GM12892 (cell line): ENCODE data around the gene NDST4.
A peak's percentile ranks its signal among the peaks of the same experiment; 100 is the strongest.

Source experiments
- DNase-seq: peaks from one replicate; pipeline ENCODE4 v3.0.0; 2011; ENCODE audit not compliant: insufficient read length
- FAIRE-seq: peaks from 2 replicates; lab custom pipeline; 2011; peaks lifted over from hg19 to GRCh38; lab: Jason Lieb, UNC
- POLR2A ChIP-seq: IDR thresholded peaks from 2 replicates; pipeline ENCODE4 v1.6.1; 2011; ENCODE audit warnings: low read depth, low read length, control low read depth
- POLR2AphosphoS5 ChIP-seq: IDR thresholded peaks from 2 replicates; pipeline ENCODE4 v1.6.1; 2011; ENCODE audit warnings: low read depth, low read length, control low read depth
- TAF1 ChIP-seq: IDR thresholded peaks from 2 replicates; pipeline ENCODE4 v1.6.1; 2011; ENCODE audit warnings: low read depth, mild to moderate bottlenecking, control low read depth, low read length, borderline replicate concordance

NDST4 gene

GRCh38 chr4:114811564-114812301, 301.7 kb downstream of the NDST4 start:
- FAIRE-seq = no peak
- no peak for DNase-seq
- TF ChIP-seq TAF1 (no peak), POLR2A (no peak), POLR2AphosphoS5 (no peak)

- TF ChIP-seq POLR2A (no peak), TAF1 (no peak), POLR2AphosphoS5 (no peak)
- DNase-seq (peak; percentile 14), FAIRE-seq (peak; percentile 92)
Measured at GRCh38 chr4:114807759-114808404, 305.5 kb downstream of the NDST4 start.

- no peak for DNase-seq
- TF ChIP-seq POLR2AphosphoS5 (no peak), POLR2A (no peak), TAF1 (no peak)
- FAIRE-seq = no peak
Measured at GRCh38 chr4:114807357-114807756, 306.1 kb downstream of the NDST4 start.

- TF ChIP-seq POLR2AphosphoS5 (no peak), TAF1 (no peak), POLR2A (no peak)
- FAIRE-seq = no peak
- DNase-seq = no peak
Measured at GRCh38 chr4:114791976-114792375, 321.4 kb downstream of the NDST4 start.

- no peak for DNase-seq
- TF ChIP-seq POLR2A (no peak), TAF1 (no peak), POLR2AphosphoS5 (no peak)
- no peak for FAIRE-seq
Measured at GRCh38 chr4:114785570-114785969, 327.9 kb downstream of the NDST4 start.

- DNase-seq = no peak
- no peak for FAIRE-seq
- no peak for TF ChIP-seq TAF1
- no peak for TF ChIP-seq POLR2AphosphoS5
- TF ChIP-seq POLR2A = no peak
Measured at GRCh38 chr4:114783215-114783595, 330.2 kb downstream of the NDST4 start.

- no peak for FAIRE-seq
- no peak for DNase-seq
- TF ChIP-seq TAF1 (no peak), POLR2AphosphoS5 (no peak), POLR2A (no peak)
Measured at GRCh38 chr4:114782415-114783214, 330.8 kb downstream of the NDST4 start.

GRCh38 chr4:114780205-114780604, 333.2 kb downstream of the NDST4 start:
- DNase-seq (no peak), FAIRE-seq (no peak)
- no peak for TF ChIP-seq POLR2A
- TF ChIP-seq POLR2AphosphoS5 = no peak
- no peak for TF ChIP-seq TAF1
